ENCODE measurements around the gene FRA10AC1.

FRA10AC1 gene

GRCh38 chr10:93628858-93629257 lies 73.5 kb downstream of the FRA10AC1 start:
- no peak for DNase-seq

GRCh38 chr10:93622942-93623341 lies 79.5 kb downstream of the FRA10AC1 start:
- no peak for DNase-seq

GRCh38 chr10:93620925-93621324 lies 81.5 kb downstream of the FRA10AC1 start:
- no peak for DNase-seq

Data from activated CD4-positive, alpha-beta T cell treated with anti-CD3 and anti-CD28 coated beads, Interleukin-2, amount 50 U/mL, for 1 hour (primary cell).